Raji (cell line): ENCODE results near the gene NPDC1.

Experiments used
- POLR2A ChIP-seq: IDR thresholded peaks from 2 replicates; pipeline ENCODE4 v1.6.1; 2011; ENCODE audit warnings: low read depth, low read length, control low read depth; ENCODE audit not compliant: insufficient read depth

The NPDC1 gene

DNA sequence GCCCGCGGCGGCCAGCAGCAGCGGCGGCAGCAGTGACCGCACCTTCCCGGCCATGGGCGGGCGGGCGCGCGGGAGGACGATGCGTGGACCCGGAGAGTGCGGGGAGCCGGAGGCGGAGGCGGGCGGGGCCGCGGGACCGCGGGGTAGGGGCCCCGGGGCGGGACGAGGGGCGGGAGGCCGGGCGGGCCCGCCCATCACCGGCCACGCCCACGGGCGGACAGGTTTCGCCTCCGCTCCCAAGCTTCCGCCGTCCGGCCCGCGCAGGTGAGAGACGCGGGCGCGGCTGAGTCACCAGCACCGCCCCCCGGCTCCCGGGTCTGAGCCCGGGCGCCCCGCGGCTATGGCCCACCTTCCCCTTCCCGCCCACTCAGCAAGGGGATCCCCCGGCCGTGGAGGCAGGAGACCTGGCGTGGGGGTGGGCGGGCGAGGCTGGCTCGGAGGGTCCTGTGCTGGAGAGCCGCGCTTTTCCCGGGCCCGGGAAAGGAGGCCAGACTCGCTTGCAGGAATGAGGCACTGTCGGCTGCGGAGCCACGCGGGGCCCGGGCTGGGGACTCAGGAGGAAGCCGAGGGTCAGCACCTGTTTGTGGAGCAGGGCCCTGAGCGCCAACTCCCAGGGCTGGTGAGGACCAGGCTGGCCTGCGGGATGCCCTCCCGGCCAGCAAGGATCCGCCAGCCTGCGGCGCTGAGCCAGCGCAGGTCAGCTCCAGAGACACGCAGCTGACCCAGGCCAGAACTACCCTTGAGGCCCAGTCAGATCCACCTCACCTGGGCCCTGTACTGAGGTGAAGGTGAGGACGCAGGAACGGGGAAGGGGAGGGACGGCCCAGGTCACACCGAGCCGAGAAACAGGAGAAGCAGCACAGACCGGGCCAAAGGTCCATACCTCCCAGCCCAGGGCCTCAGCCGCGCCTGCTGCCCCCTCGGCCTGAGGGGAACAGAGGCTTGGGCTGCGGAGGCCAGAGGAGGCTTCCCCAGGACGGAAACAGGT is 8.3 kb upstream of the NPDC1 start, which contains the start of gene ENTPD2:
Gene ENTPD2 (minus strand): TSS at position 118 of the 988 bp plus-strand sequence. CDS start 64 bp downstream, at position 54.
- TF ChIP-seq POLR2A: no peak

DNA sequence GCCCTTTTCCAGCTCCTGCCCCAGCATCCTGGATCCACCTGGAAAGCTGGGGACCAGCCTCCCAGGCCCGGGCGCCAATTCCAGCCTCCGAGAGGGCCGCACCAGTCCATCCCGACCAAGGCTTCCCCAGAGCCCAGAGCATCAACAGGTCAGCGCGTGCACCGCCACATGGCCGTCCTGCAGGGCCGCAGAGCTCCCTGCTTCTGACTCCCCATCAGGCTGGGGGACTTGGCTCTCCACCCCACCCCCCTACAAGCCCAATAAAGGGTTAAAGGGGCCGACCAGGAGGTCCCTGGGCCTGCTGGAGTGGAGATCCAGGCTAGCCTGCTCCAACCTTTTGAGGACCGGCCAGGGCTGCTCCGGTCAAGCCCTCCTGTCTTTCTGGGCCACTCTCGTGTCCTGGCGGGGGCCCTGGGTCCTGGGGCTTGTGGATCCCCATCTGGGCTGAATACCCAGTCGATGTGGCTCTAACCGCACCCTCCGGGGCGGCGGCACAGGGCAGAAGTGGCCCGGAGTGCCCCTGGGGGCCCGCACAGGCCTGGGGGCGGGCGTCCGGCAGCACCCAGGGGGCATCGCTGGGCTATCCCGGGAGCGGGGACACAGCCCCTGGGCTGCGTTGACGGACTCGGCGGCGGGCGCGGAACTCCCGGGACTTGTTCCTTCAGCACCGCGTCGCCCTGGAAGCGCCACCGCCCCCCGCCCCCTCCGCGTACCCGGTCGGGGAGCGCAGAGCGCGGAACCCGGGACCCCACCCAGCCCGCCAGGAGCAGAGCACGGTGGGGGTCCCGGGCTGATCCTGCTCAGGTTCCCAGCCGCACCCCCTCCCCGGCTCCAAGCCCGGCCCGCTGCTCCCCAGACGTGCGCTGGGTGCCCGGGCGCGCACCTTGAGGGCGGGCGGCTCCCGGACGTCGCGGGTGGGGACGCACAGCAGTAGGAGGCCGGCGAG is 7.3 kb upstream of the NPDC1 start:
- TF ChIP-seq POLR2A: no peak

DNA sequence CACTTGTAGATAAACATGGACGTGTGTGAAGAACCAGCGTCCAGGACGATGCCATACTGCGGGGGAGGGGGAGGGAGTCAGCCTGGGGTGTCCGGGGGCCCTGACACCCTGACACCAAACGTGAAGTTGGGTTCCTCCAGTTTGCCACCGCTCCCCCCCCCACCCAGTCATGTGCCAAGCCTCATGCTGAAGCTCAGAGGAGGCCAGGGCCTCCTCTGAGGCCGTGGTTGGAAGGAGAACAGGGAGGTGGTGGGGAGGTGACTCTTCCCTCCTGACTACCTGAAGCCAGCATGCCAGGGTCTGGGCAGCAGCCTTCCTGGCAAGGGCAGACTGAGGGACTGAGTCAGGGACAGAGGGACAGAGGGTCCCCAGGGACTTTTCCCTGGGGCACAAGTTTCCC is 6.3 kb upstream of the NPDC1 start:
- no peak for TF ChIP-seq POLR2A

DNA sequence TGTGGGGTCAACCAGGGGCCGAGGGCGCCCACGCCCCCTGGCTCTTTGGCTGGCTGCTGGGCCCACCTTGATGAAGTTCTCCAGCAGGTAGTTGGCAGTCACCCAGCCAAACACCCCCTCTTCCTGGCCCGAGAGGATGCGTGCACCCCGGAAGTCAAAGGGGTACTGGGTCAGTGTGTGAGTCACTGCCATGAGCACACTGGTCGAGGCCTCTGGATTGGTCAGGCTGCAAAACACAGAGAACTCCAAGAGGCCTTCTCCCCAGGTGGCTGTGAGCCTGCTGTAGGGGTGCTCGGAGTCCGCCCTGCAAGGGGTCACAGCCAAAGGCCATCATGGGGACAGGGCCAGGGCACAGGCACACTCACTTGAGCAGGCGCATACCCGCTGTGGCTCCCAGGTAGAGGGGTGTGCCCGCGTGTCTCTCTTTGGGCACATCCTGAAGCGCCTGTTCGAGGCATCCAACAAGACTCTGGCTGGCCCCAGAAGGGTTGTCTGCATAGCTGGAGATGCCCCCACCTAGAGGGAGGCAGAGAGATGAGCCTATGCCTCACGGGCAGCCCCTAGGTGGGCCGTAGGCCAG is 5.3 kb upstream of the NPDC1 start:
- TF ChIP-seq POLR2A: no peak

DNA sequence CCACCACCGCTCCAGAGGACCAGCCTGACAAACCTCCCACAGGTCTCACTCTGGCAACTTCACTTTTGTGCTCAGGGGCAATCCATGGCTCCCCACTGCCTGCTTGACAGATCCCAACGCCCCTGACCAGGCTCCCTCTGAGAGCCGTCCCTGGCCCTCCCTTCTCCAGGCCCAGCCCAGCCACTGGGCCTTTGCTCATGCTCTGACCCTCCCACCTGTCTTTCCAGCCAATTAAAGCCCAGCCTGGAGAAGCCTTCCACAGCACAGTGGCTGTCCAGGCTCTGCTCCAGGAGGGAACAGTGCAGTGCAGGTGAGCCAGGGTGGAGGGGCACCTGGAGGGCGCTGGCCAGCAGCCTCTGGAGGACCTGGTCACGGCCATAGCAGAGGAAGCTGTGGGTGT is 4.6 kb upstream of the NPDC1 start:
- TF ChIP-seq POLR2A: no peak

DNA sequence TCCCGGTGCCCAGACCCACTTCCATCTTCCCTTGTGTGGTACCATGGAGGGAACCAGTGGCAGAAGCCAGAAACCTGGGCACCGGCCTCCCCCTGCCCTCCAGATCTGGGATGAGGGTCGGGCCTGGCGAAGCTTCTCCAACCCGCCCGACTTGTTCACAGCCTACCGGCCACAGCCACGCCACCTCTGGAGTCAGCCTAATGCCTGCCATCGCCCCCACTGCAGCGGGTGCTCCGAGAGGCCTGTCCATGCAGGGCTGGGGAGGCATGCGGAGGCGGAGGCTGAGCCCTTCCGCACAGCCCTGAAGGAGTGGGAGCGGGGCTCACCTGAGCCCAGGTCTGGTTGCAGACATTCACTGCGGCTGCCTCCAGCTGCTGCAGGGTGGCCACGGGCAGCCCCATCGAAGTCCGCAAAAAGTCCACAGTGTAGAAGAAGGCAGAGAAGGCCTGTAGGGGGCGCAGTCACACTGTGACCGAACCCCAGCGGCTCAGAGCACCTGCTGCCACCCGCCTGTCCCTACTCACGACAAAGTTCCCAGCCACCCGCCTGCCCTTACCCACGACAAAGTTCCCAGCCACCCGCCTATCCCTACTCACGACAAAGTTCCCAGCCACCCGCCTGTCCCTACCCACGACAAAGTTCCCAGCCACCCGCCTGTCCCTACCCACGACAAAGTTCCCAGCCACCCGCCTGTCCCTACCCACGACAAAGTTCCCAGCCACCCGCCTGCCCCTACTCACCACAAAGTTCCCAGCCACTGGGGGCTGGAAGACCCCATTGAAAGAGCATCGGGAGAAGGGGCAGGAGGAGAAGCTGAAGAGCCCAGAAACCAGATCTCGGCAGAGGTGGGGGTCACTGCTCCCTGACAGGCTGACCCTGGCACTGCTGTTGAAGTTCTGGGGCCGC is 3.8 kb upstream of the NPDC1 start:
- no peak for TF ChIP-seq POLR2A

DNA sequence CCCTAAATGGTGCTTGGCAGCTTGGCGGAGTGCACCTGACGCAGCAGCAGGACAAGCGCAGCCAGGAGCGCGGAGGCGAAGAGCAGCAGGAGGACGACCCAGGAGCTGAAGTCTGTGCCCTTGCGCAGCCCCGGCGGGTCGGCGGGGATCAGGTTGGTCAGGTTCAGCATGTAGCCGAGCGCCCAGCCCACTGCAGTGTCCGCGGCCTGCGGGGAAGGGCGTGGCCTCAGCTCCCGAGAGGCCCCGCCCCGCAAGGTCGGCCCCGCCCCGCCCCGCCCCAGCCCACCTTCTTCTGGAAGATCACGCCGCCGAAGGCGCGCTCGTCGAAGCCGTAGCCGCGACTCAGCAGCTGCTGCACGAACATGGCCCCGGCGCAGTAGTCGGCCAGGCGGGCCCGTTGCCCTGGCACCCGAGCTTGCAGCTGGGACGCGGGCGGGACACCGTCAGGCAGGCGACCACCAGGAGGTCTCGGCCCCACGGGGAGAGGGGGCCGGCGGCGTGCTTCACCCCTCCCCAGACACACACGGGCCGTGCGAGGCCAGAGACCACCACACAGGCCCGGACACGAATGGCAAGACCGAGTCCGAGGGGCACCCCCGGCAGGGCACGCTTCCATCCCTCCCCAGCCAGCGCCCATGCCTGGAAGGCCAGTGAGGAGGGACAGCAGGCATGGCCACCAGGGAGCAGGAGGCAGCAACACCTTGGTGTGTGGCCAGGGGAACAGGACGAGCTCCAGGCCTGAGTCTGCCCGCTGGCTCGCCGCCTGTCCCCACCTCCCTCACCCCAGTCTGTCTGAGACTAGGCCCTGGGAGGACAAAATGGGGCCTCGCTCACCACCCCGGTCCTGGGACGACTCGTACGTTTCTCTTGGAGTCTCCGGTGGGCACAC is 2.9 kb upstream of the NPDC1 start:
- TF ChIP-seq POLR2A: no peak

DNA sequence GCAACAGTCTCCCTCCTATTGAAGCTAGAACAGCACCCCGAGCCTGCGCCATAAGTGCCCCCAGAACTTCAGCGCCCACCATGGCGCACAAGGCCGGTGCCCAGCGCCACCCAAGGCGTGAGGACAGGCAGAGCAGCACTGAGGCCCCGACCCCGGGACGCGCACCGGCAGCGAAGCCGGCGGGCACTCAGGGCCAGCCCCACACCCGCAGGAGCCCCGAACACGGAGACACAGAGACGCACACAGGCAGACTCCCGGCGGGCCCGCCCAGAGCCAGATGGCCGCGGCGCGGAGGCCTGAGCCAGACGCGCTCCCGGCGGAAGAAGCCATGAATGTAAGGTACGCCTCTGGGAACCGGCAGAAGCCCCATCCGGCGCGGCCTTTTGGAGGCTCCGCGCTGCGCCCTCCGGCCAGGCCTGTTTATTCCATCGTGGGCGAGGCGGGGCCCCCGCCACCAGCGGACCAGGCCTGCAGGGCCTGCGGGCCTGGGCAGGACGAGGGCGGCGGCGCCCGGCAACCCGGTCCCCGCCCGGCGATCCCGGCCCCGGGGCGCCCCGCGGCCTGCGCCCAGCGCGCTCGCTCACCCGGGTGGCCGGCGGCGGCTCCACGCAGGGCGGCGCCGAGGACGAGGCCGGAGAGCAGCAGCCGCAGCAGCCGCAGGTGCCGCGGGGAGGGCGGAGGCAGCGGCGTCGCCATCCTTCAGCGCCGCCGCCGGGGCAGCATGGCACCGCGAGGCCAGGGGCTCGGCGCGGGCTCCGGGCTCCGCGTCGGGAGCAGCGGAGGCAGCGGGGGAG is 486 bp downstream of the NPDC1 start:
- no peak for TF ChIP-seq POLR2A

DNA sequence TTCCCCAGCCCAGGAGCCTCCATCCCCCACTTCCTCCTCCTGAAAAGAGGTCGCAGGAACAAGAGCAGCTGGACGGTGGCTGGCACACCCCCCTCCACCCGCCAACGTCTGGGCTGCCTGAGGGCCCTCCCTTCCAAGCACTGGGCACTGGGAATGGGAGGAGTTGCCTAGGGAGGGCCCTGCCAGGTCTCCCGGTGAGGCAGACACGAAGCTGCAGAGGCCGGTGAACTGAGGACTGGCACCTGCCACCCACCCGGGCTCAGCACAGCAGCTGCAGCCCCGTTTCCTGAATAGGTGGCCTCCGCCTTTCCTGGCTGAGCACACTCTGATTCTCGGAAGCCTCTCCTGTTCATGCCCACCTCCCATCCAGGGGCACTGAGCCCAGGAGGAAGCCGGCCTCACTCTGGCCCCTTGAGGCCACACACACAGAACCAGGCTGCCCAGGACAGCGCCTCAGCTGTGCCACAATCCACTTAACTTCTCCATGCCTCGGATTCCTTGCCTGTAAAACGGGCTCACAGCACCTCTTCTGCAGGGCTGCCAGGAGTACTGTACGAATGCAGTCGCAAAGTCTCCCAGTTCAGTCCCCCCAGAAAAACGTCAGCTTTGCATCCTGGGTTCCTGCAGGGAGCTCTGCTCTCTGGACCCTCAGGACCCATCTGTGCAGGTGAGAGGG is 1.3 kb downstream of the NPDC1 start:
- no peak for TF ChIP-seq POLR2A

DNA sequence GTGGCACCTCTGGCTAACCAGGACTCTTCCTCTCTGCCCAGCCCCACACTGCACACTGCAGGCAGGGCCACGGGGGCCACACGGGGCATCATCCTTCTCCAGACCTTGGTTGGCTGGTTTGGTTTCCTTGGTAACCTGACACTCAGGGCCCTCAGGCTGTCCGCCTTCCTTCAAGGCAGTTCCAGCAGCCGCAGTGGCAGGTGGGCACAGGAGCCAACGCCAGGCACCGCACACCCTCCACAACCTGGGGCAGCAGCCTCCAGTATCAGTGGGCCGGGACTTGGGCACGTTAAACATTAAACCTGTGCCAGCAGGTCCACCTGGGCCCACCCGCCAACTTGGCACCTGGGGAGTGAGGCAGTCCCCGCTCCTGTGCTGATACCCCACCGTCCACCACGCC is 1.9 kb downstream of the NPDC1 start:
- no peak for TF ChIP-seq POLR2A

DNA sequence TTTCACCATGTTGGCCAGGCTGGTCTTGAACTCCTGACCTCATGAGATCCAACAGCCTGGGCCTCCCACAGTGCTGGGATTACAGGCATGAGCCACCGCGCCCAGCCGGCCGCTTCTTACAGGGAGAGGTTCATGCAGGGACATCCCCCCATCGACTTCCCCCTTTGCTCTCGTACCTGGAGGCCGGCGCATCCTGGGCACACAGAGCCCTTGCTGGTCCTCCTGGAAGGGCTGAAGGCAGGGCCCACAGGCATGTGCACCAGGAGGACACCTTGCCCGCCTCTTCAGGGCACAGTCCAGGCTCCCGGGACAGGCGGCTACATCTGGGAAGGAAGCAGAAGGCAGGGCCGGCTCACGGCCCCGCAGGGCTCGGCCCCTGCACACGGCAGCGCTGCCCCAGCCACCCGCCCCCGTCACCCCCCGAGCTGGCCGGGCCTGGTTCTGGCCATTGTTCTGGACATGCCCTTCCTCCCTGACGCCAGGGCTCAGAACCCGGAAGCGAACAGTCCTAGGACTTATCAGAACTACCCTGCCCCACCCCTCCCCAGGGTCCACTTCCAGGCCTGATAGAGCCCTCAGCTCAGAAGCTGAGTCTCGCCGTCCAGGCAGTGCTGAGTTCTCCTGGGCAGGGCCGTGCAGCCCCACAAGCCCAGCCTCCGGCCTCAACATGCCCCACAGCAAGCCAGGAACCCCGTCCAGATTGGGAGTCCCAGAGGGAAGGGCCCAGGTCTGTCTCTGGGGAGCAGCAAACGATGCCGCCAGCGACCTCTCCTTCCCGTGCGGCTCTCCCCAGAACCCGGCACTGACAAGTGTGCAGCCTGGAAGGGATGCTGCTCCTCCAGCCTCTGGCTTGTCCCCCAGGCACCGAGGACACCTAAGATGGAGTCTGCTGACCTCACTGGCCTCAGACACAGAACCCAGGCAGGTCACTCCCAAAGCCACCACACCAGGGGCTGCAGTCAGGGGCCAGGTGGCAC is 2.9 kb downstream of the NPDC1 start:
- no peak for TF ChIP-seq POLR2A

DNA sequence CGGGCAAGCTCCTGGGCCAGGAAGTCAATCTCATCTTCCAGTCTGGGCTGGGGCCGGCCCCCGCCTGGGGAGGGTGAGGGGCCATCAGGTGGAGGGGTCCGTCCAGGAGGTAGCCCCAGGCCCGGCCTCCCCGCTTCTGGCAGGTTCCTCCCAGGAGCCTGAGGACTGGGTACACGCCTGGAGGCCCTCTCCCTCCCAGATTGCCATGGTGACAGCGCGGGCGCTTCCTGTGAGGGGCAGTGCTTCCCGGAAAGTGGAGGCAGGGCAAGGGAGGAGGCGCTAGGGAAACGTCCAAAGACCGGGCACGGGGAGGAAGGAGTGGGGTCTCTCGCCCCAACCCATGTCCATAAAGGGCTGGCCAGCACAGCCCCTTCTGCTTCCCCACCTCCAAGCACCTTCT is 4.9 kb downstream of the NPDC1 start:
- TF ChIP-seq POLR2A: no peak
